Measurements from ENCODE around the gene EPC2. TPM values are rescaled to one million over a fixed set of nuclear protein-coding genes. Genes with fewer than 3 reads are reported as not detected.

Gene EPC2
- total RNA-seq, 1 donor from 2014 or later: 39.2 TPM

DNA sequence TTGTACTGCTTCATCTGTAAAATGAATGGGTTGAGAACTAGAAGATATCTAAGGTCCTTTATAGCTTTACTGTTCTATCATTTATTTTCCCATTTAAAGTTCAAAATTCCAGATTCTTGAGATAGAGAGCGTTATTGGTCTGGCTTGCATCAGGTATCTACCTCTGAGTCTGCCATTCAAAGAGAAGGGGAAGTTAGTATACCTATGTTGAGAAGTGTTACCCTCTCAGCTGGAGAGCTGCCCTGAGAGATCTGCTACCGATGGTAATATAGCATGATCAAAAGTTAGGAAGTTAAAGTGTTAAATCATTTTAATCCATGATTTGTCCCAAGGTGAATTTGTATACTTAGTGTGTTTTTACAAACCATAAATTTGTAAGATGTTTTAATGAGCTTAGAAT lies 7.4 kb downstream of the EPC2 start:
- Mint-ChIP-seq H3K27me3 (ENCODE audit: unreplicated experiment) (no peaks in the 10 kb centered on the region), H3K9me3 (ENCODE audit: unreplicated experiment) (no peaks in the 10 kb centered on the region), H3K4me1 (ENCODE audit: unreplicated experiment) (peaks cover 43% of the 10 kb centered on the region), H3K27ac (ENCODE audit: unreplicated experiment) (no peak overlapping the region), H3K36me3 (ENCODE audit: unreplicated experiment) (no peaks in the 10 kb centered on the region), H3K4me3 (ENCODE audit: unreplicated experiment) (no peak overlapping the region)
- TF ChIP-seq, protein P1, sequence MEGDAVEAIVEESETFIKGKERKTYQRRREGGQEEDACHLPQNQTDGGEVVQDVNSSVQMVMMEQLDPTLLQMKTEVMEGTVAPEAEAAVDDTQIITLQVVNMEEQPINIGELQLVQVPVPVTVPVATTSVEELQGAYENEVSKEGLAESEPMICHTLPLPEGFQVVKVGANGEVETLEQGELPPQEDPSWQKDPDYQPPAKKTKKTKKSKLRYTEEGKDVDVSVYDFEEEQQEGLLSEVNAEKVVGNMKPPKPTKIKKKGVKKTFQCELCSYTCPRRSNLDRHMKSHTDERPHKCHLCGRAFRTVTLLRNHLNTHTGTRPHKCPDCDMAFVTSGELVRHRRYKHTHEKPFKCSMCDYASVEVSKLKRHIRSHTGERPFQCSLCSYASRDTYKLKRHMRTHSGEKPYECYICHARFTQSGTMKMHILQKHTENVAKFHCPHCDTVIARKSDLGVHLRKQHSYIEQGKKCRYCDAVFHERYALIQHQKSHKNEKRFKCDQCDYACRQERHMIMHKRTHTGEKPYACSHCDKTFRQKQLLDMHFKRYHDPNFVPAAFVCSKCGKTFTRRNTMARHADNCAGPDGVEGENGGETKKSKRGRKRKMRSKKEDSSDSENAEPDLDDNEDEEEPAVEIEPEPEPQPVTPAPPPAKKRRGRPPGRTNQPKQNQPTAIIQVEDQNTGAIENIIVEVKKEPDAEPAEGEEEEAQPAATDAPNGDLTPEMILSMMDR (IDR thresholded peaks at IDR 0.05): no peak
- no peak for DNase-seq (ENCODE audit: extremely low spot score, unreplicated experiment)

DNA sequence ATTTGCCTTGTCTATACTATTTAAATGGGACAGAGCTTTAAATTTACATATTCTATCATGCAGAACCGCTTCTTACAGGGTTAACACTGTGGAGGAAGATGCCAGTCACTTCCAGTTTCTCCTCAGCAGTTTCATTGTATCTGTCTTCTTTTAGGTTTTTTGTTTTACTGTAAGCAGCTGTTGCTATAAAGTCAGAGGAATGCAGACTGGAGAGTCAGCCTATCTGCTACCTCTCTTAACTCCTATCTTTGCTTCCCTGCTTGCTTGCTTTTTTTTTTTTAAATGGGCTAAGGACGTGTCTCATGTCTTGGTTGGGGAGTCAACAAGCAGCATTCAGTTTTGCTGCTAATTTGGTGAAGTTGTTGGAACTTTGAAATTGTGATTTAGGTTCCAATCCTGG lies 8.9 kb downstream of the EPC2 start:
- no peak overlapping the region for H3K4me3 Mint-ChIP-seq (ENCODE audit: unreplicated experiment)
- H3K27ac Mint-ChIP-seq (ENCODE audit: unreplicated experiment): no peak overlapping the region
- no peak for DNase-seq (ENCODE audit: extremely low spot score, unreplicated experiment)
- TF ChIP-seq, protein P1 (IDR thresholded peaks at IDR 0.05): no peak
- H3K27me3 Mint-ChIP-seq (ENCODE audit: unreplicated experiment): no peaks in the 10 kb centered on the region
- H3K4me1 Mint-ChIP-seq (ENCODE audit: unreplicated experiment): peaks cover 38% of the 10 kb centered on the region
- no peaks in the 10 kb centered on the region for H3K9me3 Mint-ChIP-seq (ENCODE audit: unreplicated experiment)
- H3K36me3 Mint-ChIP-seq (ENCODE audit: unreplicated experiment): no peaks in the 10 kb centered on the region

DNA sequence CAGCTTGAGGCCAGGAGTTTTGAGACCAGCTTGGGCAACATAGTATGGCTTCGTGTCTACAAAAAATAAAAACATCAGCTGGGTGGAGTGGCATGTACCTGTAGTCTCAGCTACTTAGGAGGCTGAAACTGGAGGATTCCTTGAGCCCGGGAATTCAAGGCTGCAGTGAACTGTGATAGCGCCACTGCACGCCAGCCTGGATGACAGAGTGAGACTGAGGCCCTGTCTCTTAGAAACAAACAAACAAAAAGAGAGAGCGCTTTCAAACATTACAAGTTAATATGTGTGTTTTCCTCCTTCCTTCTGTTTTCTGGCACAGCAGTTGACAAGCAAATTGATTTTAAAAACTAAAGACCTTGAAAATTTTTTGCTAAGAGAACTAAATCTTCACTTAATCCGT lies 9.9 kb downstream of the EPC2 start:
- Mint-ChIP-seq H3K36me3 (ENCODE audit: unreplicated experiment) (no peaks in the 10 kb centered on the region), H3K4me1 (ENCODE audit: unreplicated experiment) (peaks cover 40% of the 10 kb centered on the region), H3K27ac (ENCODE audit: unreplicated experiment) (no peak overlapping the region), H3K27me3 (ENCODE audit: unreplicated experiment) (no peaks in the 10 kb centered on the region), H3K9me3 (ENCODE audit: unreplicated experiment) (no peaks in the 10 kb centered on the region), H3K4me3 (ENCODE audit: unreplicated experiment) (no peak overlapping the region)
- TF ChIP-seq, protein P1 (IDR thresholded peaks at IDR 0.05): no peak
- no peak for DNase-seq (ENCODE audit: extremely low spot score, unreplicated experiment)

DNA sequence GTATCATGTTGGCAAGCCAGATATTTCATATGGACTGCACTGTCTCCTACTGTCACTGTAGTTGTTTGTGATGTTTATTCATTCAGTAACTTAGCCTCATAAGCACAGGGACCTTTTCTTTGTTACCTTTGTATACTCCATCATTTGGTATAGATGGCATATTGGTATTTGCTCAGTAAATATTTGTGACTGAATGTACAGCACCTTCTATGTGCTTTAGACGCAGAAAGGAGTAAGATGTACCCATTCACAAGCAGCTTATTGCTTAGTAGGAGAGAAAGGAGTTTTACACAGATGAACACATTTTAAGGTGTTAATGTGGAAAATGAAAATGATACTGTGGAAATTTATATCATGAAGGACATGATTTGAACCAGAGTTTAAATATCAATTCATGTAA lies 12.0 kb downstream of the EPC2 start:
- Mint-ChIP-seq H3K4me3 (ENCODE audit: unreplicated experiment) (no peak overlapping the region), H3K4me1 (ENCODE audit: unreplicated experiment) (peaks cover 48% of the 10 kb centered on the region), H3K27ac (ENCODE audit: unreplicated experiment) (no peak overlapping the region), H3K9me3 (ENCODE audit: unreplicated experiment) (no peaks in the 10 kb centered on the region), H3K36me3 (ENCODE audit: unreplicated experiment) (no peaks in the 10 kb centered on the region), H3K27me3 (ENCODE audit: unreplicated experiment) (no peaks in the 10 kb centered on the region)
- no peak for DNase-seq (ENCODE audit: extremely low spot score, unreplicated experiment)
- TF ChIP-seq, protein P1 (IDR thresholded peaks at IDR 0.05): no peak

DNA sequence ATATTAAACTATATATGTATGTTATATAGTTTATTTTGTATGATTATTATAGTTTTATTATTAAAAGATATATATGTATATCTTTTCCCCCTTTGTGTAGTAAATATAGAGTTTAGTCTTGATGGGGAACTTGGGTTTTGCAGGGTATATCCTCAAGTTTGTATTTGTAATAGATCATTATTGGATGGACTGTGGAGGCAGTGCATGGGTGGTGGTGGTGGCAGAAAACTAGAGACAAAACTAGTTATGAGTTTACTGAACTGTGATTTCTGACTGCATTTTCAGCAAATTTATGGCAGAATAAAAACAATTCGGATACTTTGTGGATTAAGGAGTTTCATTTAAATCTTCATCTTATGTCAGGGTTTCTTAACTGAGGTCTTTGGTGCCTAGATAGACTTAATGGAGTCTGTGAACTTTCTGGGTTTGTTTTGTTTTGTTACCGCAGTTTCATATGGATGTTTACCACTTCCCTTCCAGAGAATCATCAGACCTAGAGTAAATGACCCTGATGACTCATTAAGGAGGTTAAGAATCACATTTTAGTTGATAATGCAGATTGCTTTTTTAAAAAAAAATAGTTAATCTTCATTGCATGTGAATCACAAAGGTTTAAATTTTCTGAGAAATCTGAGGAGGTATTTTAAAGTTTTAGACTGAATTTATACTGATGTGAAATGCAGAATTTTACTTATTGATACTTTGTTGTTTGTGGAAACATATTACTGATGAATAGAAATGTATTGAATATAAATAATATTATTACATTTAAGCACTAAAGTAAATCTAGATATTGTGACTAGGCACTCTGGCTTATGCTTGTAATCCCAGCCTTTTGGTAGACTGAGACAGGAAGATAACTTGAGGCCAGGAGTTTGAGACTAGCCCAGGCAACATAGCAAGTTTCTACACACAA lies 14.5 kb downstream of the EPC2 start:
- no peak overlapping the region for H3K27ac Mint-ChIP-seq (ENCODE audit: unreplicated experiment)
- H3K36me3 Mint-ChIP-seq (ENCODE audit: unreplicated experiment): no peaks in the 10 kb centered on the region
- DNase-seq (ENCODE audit: extremely low spot score, unreplicated experiment): no peak
- peaks cover 32% of the 10 kb centered on the region for H3K4me1 Mint-ChIP-seq (ENCODE audit: unreplicated experiment)
- H3K27me3 Mint-ChIP-seq (ENCODE audit: unreplicated experiment): no peaks in the 10 kb centered on the region
- no peak overlapping the region for H3K4me3 Mint-ChIP-seq (ENCODE audit: unreplicated experiment)
- TF ChIP-seq, protein P1 (IDR thresholded peaks at IDR 0.05): no peak
- H3K9me3 Mint-ChIP-seq (ENCODE audit: unreplicated experiment): no peaks in the 10 kb centered on the region

All from osteocyte (in vitro differentiated cells).